Keratinocyte (primary cell): ENCODE measurements around the gene PDS5A. TPM values are rescaled to one million over a fixed set of nuclear protein-coding genes. Genes with fewer than 3 reads are reported as not detected.

Experiments used
- DNase-seq: peaks from one replicate; pipeline ENCODE4 v3.0.0-alpha.2; 2011; ENCODE audit warnings: low read depth, missing footprints, low spot score
- FAIRE-seq: peaks from 2 replicates; lab custom pipeline; 2011; peaks lifted over from hg19 to GRCh38; lab: Jason Lieb, UNC
- H2AFZ ChIP-seq: 2 replicates; pipeline ENCODE4 v1.6.0; 2012; ENCODE audit warnings: low read length, control low read depth, inconsistent platforms; ENCODE audit not compliant: control insufficient read depth
- H3K27ac ChIP-seq: 2 replicates; pipeline ENCODE4 v1.5.1; 2011; ENCODE audit warnings: low read length; ENCODE audit not compliant: control insufficient read depth, insufficient read depth
- H3K27me3 ChIP-seq: 3 replicates; pipeline ENCODE4 v1.6.0; 2011; ENCODE audit warnings: low read length; ENCODE audit not compliant: control insufficient read depth, insufficient read depth; ENCODE audit errors: extremely low read depth
- H3K36me3 ChIP-seq, 2 experiments: 2 replicates in 1 of 2; 3 replicates in 1 of 2; pipeline ENCODE4 v1.5.1; 2011; ENCODE audit warnings: low read length in 2 of 2, mild to moderate bottlenecking in 1 of 2; ENCODE audit not compliant: control insufficient read depth in 2 of 2, insufficient read depth in 2 of 2; ENCODE audit errors: extremely low read depth in 1 of 2
- H3K4me1 ChIP-seq: 3 replicates; pipeline ENCODE4 v1.5.1; 2011; ENCODE audit warnings: low read length; ENCODE audit not compliant: control insufficient read depth, insufficient read depth; ENCODE audit errors: extremely low read depth
- H3K4me2 ChIP-seq: 3 replicates; pipeline ENCODE4 v1.6.0; 2011; ENCODE audit warnings: low read depth, low read length; ENCODE audit not compliant: control insufficient read depth, insufficient read depth; ENCODE audit errors: extremely low read depth
- H3K4me3 ChIP-seq, 3 experiments: fragments of 200-600 bp in 1 of 3; sonication (generic) in 1 of 3; 2 replicates in 2 of 3; 3 replicates in 1 of 3; pipeline ENCODE4 v1.5.1; 2011 to 2016; ENCODE audit warnings: low read length in 3 of 3, mild to moderate bottlenecking in 3 of 3, control low read depth in 2 of 3, inconsistent platforms in 1 of 3, low read depth in 1 of 3, mixed read lengths in 1 of 3, mixed run types in 1 of 3, moderate library complexity in 1 of 3; ENCODE audit not compliant: control insufficient read depth in 2 of 3, insufficient read depth in 2 of 3; ENCODE audit errors: extremely low read depth in 1 of 3
- H3K79me2 ChIP-seq: 2 replicates; pipeline ENCODE4 v1.6.0; 2012; ENCODE audit warnings: low read length; ENCODE audit not compliant: control insufficient read depth, insufficient read depth
- H3K9ac ChIP-seq: 3 replicates; pipeline ENCODE4 v1.6.0; 2011; ENCODE audit warnings: low read length; ENCODE audit not compliant: control insufficient read depth, insufficient read depth; ENCODE audit errors: extremely low read depth
- H3K9me1 ChIP-seq: 3 replicates; pipeline ENCODE4 v1.6.0; 2011; ENCODE audit warnings: low read length; ENCODE audit not compliant: control insufficient read depth, insufficient read depth; ENCODE audit errors: extremely low read depth
- H3K9me3 ChIP-seq: 2 replicates; pipeline ENCODE4 v1.5.1; 2012; ENCODE audit warnings: low read depth, low read length; ENCODE audit not compliant: control insufficient read depth
- H4K20me1 ChIP-seq: 3 replicates; pipeline ENCODE4 v1.6.0; 2011; ENCODE audit warnings: low read length; ENCODE audit not compliant: control insufficient read depth, insufficient read depth; ENCODE audit errors: extremely low read depth
- CTCF ChIP-seq, 3 experiments: IDR thresholded peaks in 1 of 3; conservative IDR thresholded peaks in 1 of 3; optimal IDR thresholded peaks in 1 of 3; 2 replicates in 2 of 3; 3 replicates in 1 of 3; pipeline versions ENCODE3 to v1.5.1; 2011; ENCODE audit warnings: low read length in 3 of 3, mild to moderate bottlenecking in 3 of 3, moderate library complexity in 2 of 3, control low read depth in 1 of 3, inconsistent platforms in 1 of 3; ENCODE audit not compliant: insufficient read depth in 2 of 3; ENCODE audit errors: extremely low read depth in 1 of 3
- EZH2 ChIP-seq: IDR thresholded peaks from one replicate; pipeline ENCODE4 v1.6.1; 2012; ENCODE audit warnings: inconsistent platforms, mild to moderate bottlenecking, low read length, moderate library complexity
- dilution Hi-C: fragments of 300-500 bp; cut with MboI; formaldehyde crosslinking; loops from one replicate; pipeline ENCODE4 v1.7.0; 2020; ENCODE audit warnings: low sequenced_read_pairs; ENCODE audit not compliant: extremely low pct_ligation_motif_present
- polyA plus RNA-seq, 5 experiments: library from polyadenylated mRNA; depleted of rRNA in 3 of 5; stranded (reverse) in 3 of 5; stranded (forward) in 1 of 5; unstranded in 1 of 5; fragments of >200 nt; gene quantifications; 1 replicate in 1 of 5; 2 replicates in 3 of 5; 3 replicates in 1 of 5; pipeline versions ENCODE4 v1.2.1 to v1.2.3, GENCODE V29; 2011 to 2012; ENCODE audit warnings: missing spikeins in 2 of 5, low read depth in 1 of 5, low replicate concordance in 1 of 5

Gene PDS5A
- polyA plus RNA-seq, 1 donor (not counting 4 experiments of a cell fraction or from before 2014, with no cell fraction given), result 56.0 TPM

GRCh38 chr4:39834269-39834668 lies 143.4 kb downstream of the PDS5A start:
- dilution Hi-C loops, result no loop called here
- Histone ChIP-seq H3K36me3 (peaks cover 17 to 27% of the 10 kb centered on the region in 2 experiments), H4K20me1 (no peaks in the 10 kb centered on the region), H3K27me3 (no peaks in the 10 kb centered on the region), H3K4me3 (no peak overlapping the region), H3K4me1 (no peaks in the 10 kb centered on the region), H2AFZ (no peak overlapping the region), H3K79me2 (no peaks in the 10 kb centered on the region), H3K9me3 (no peaks in the 10 kb centered on the region), H3K4me2 (no peak overlapping the region), H3K9ac (no peak overlapping the region), H3K27ac (no peak overlapping the region), H3K9me1 (no peaks in the 10 kb centered on the region)
- DNase-seq (no peak), FAIRE-seq (no peak)
- TF ChIP-seq EZH2, result no peak
- TF ChIP-seq CTCF (optimal IDR thresholded peaks at IDR 0.05 in 1 of 3, IDR thresholded peaks at IDR 0.05 in 1 of 3, conservative IDR thresholded peaks at IDR 0.05 in 1 of 3; ENCODE audit: extremely low read depth in 1 of 3, insufficient read depth in 2 of 3, low read length in 3 of 3), result no peak

- TF ChIP-seq EZH2, result no peak
- TF ChIP-seq CTCF (optimal IDR thresholded peaks at IDR 0.05 in 1 of 3, IDR thresholded peaks at IDR 0.05 in 1 of 3, conservative IDR thresholded peaks at IDR 0.05 in 1 of 3; ENCODE audit: extremely low read depth in 1 of 3, insufficient read depth in 2 of 3, low read length in 3 of 3), result no peak
- DNase-seq (no peak), FAIRE-seq (no peak)
- dilution Hi-C loops, result no loop called here
- no peaks in the 10 kb centered on the region for H3K9me3 ChIP-seq
- no peak overlapping the region for H3K4me2 ChIP-seq
- no peak overlapping the region for H3K9ac ChIP-seq
- no peaks in the 10 kb centered on the region for H3K27me3 ChIP-seq
- no peak overlapping the region for H3K27ac ChIP-seq
- no peaks in the 10 kb centered on the region for H4K20me1 ChIP-seq
- no peak overlapping the region for H3K4me3 ChIP-seq
- no peaks in the 10 kb centered on the region for H3K9me1 ChIP-seq
- peaks cover 16 to 22% of the 10 kb centered on the region in 2 experiments for H3K36me3 ChIP-seq
- no peaks in the 10 kb centered on the region for H3K79me2 ChIP-seq
- no peaks in the 10 kb centered on the region for H3K4me1 ChIP-seq
- no peak overlapping the region for H2AFZ ChIP-seq
These were observed 151.9 kb downstream of the PDS5A start for GRCh38 chr4:39825741-39826231.
